OCI-LY7 (cell line): Measurements from ENCODE around the gene PDE3B.

Source experiments
- CTCF ChIP-seq: fragments of 200-600 bp; sonication (generic); conservative IDR thresholded peaks from 2 replicates; pipeline ENCODE4 v1.5.1; 2014; ENCODE audit warnings: mild to moderate bottlenecking, antibody characterized with exemption, low read length, moderate library complexity, mixed read lengths
- EZH2phosphoT487 ChIP-seq: fragments of 200-600 bp; sonication (generic); IDR thresholded peaks from 2 replicates; pipeline ENCODE4 v1.6.1; 2018; ENCODE audit warnings: low read depth, borderline replicate concordance, mild to moderate bottlenecking, mixed run types, antibody characterized with exemption, low read length, moderate library complexity, mixed read lengths

- no peak for TF ChIP-seq CTCF
- TF ChIP-seq EZH2phosphoT487: no peak
These were observed 25.2 kb downstream of the PDE3B start for GRCh38 chr11:14668731-14669301.
